NCI-H1105 (cell line): ENCODE data around the gene PDPK1.
"Not testable (repeated sequence)": the region's sequence is repeated elsewhere in the genome, so short reads cannot be mapped to it uniquely, and the experiment has no call there.

Experiments
- DNase-seq: peaks from one replicate; lab custom pipeline; 2025; lab: John Stamatoyannopoulos, UW

The PDPK1 gene

DNA sequence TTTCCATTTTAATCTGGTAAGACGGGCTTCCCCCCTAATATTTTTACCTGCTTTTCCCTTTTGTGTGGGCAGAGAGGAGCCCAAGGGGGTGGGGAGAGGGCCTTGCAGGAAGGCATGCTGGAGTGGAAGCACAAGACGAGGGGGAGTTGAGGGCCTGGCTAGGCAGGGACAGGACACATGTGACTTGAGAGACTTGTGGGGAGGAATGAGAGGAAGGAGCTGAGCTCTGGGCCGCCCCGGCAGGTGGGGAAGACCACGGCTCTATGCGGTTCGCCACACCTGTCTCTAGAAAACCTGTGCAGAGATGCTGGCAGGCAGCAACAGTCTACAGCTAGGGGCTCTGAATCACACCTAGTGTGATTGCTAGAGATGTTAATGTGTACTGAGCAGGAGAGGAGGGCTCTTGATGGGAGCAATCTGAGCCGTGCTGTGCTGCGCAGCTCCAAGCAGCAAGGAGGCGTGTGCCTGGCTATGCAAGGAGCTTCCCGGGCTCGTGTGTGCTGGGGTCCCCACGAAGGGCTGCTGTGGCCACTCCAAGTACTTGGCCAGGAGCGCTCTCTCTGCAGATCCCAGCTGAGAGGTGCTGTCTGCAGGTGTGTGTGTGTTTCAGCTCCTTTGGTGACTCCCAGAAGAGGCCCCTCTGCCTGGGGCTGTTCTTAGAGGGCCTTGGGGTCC, 50.2 kb downstream of the PDPK1 start:
- DNase-seq: no peak

DNA sequence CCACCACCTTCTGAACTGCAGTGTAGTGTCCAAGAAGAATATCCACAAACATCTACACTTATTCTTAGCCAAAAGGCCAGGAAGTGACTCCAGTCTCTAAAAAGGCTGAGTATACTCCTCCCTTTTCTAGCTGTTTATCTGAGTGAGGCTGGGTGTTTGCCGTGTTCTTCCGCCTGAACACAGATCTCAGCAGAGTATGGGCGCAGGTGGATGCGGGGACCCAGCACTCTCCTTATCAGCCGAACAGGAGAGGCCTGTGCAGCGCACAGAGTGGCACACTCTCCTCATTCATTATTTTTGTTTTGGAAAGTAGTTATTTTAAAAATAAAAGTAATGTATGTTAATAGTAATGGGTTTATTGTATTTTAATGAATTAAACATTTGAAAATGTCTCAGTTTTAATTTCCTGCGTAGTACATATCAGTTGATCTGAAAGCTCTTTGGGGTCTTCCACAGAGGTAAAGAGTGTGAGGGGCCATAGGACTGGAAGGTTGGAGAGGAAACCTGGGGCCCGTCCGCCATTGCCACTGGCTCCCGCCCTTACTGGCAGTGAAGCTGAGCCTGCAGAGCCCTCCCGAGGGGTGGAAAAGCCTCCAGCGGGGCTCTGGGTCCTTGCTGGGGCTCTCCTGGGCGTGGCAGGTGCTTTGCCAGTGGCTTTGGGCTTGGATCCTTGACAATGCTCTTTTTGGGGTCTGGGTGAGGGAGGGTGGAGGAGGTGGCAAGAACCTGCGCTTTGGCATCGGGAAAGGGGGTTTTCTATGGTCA, 53.8 kb downstream of the PDPK1 start:
- DNase-seq: no peak

DNA sequence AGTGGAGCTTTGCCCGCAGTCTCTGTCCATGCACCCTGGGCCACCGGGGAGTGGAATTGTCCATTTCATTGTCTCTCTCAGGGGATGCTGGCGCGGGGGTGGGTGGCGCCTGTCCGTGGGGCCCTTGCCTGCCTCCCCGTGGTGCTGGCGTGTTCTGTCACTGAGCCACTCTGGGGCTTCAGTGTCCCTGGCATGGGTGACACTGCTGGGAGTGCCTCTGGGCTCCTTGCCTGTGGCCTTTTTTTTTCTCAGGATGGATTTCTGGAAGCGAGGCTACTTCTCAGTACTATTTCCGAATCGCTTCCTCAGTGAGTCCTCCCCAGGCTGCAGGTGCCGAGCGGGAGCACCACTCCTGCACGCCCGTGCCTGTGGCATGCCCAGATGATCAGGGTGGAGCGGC, 55.0 kb downstream of the PDPK1 start:
- DNase-seq: no peak

DNA sequence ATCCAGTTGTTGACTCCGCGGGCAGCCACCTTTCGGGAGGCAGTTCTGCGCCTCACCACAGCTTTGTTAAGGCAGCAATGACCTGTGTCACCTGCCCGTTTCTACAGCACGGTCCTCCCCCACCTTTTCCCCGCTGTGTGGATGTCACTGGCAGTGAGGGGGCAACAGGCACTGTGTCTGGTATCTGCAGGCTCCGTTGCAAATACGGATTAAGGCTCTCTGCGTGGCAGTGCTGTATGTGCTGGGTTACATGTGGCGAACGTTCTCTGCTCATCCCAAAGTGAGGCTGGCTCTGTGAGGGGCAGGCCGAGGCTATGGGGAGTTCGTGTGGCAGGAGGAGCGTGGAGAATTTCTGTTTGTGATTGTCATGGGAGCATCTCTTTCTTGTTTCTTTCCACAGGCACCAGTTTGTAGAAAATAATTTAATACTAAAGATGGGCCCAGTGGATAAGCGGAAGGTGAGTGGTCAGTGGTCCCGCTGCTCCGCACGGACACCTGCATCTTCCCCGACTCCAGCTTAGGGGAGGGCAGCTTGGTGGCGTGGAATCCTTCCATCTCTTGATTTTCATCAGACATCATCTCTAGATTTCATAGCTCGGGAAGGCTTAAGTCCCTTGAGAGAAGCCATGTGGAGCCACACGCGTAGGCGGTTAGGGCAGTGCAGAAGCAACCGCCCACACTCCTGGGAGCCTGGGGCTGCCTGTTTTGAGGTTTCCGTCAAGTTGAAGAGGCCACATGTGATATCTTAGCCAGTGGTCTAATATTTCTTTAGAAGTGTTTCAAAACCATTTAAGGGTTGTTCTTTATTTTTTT, 57.8 kb downstream of the PDPK1 start:
- no peak for DNase-seq

DNA sequence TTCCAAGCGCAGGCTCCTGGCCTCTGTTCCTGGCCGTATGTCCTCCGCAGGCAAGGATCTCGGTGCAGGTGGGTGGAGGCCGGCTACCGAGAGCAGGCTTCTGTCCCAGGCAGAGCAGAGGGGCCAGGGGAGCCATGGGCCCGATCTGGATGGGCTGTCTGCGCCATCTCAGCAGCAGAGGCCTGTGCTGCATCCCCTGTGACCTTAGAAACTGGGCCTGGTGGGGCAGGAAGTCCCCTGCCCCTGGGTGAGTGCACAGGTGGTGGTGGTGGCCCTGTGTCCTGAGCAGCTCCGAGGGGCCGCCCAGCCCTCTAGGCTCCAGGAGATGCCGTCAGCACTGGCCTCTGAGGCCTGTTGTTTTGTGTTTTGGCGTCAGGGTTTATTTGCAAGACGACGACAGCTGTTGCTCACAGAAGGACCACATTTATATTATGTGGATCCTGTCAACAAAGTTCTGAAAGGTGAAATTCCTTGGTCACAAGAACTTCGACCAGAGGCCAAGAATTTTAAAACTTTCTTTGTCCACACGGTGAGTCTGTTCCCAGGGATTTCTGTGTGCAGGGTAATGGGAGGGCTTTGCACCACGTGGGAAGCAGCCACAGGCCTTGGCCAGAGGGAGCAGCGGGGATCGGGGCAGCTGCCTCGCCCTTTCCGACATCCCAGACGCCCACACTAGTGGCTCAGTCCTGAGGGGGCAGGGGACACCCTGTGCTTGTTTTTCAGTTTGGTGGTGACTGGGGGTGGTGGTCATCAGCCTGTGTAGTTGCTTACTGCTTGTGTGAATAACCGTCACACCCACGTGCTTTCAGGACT, 59.1 kb downstream of the PDPK1 start:
- DNase-seq: no peak

DNA sequence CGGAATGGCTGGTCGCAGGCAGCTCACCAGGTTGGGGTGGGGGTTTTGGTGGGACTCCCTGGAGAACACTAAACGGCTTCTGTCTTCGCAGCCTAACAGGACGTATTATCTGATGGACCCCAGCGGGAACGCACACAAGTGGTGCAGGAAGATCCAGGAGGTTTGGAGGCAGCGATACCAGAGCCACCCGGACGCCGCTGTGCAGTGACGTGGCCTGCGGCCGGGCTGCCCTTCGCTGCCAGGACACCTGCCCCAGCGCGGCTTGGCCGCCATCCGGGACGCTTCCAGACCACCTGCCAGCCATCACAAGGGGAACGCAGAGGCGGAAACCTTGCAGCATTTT, 59.7 kb downstream of the PDPK1 start:
- no peak for DNase-seq

DNA sequence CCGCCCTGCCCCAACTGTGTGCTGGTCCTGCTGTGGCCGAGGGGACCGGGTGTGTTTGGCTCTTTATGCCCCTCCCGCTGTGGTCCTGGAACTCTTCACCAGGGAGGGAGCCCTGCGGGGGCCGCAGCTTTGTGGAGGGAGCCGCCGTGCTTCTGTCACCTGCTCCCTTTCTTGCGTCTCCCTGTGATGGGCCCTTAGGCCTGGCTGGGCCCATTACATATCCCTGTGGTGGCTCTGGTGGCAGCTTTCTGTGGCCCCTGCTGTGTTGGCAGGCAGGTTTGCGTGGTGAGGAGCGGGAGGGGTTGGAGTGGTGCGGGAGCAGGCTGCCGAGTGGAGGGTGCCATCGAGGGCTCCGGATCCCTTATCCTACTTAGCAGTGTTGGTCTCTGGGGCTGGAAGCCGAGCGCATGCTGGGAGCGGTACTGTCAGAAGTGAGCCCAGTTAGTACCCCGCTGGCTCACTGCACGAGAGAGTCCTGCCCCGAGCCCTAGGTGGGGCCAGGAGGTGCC, 60.4 kb downstream of the PDPK1 start:
- no peak for DNase-seq

DNA sequence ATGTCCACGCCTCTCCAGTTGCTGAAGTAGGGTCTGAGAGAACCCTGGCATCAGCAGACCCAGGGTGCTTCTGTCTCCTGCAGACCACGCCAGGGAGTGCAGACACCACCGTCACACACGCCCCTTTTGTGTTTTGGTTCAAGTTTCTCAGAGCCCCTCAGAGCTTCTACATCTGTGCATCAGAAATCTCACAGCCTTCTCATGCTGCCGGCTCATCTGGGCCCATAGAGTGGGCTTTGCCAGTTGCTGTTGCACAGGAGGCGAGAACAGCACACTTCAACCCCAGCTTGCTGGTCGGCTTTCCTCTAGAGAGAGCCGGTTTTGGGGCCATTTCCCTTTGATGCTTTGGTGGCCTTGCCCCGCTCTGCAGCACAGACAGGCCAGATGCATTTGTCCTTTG, 60.9 kb downstream of the PDPK1 start:
- no peak for DNase-seq

DNA sequence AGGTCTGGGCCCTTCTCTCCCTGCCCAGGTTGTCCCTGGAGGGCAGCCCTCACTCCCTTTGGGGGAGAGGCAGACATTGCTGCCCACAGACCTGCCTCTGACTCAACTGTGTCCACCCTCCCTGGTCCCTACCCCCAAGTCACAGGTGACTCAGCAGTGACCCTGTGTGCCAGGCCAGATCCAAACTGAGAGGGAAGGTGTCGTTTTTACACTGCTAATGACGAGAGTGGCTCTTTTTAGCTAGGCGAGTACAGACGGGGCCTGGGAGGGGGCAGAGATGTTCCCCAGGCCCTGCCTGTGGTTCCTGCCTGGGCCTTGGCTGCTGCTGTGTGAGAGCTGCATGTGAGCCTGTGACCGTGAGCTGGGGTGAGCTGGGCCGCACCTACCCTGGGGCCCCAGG, 61.3 kb downstream of the PDPK1 start:
- DNase-seq: not testable (repeated sequence)

DNA sequence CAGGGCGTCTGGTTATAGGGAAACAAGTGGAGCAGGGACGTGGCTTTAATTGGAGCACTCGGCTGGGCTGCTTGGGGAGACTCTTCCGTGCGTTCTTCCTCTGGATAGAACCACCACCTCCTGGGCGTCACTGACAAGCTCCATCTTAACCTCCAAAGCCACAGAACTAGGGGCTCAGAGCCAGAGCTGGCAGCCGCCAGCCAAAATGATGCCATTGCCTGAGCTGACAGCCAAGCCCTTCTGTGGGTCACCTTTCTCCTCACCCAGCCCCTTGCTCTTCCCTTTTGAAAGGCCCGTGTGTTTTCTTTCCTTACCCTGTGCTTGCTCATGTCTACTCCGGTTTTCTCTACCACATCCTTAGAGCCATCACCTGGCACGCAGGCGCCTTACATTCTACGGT, 62.0 kb downstream of the PDPK1 start:
- not testable (repeated sequence) for DNase-seq

DNA sequence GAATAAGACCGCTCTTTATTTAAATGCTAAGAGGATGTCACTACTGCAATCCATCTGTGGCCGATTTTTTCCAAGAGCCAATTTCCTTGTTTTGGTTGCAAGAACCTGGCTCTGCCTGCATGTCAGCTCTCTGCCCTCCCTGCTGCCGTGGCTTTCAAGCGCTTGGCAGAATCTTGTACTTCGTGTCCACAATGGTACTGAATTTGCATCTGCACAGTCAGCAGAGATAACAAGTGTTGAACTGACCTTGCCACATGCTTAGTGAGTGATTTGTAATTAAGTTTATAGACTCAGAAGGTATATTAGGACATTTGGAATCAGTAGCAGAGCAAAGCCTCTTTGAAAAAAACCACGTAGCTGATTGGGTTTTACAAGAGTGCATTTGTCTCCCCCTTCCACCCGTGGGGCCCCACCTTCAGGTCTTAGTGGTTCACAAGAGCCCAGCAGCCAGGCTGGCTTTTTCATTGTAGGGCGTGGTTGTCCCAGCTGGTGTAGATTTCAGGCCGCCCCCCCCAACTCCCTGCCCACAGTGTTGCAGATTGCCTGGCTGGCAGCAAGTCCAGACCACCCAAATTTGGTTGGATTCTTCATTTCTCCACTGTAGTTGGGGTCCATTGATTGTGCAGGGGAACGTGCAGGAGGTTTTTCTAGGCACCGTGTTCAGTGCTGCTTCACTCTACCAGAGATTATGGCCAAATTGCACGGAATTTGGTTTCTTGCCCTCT, 63.6 kb downstream of the PDPK1 start:
- not testable (repeated sequence) for DNase-seq

DNA sequence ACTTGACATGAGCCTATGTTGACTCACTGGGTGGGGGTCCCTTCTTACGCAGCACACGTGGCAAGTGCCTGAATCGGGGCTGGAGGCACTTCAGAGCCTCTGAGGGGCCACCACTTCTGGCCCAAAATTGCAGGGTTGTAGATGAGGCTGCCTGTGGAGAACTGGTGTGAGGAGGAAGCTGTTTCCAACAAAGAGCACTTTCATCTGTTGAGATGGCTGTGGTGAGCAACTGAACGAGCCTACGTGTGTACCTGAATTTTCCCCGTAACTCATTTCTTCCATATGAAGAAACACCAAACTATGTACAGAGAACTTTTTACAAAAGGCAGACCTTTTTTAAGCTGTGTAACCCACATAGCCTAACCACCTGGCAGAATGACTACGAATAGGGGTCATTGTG, 64.4 kb downstream of the PDPK1 start:
- not testable (repeated sequence) for DNase-seq

DNA sequence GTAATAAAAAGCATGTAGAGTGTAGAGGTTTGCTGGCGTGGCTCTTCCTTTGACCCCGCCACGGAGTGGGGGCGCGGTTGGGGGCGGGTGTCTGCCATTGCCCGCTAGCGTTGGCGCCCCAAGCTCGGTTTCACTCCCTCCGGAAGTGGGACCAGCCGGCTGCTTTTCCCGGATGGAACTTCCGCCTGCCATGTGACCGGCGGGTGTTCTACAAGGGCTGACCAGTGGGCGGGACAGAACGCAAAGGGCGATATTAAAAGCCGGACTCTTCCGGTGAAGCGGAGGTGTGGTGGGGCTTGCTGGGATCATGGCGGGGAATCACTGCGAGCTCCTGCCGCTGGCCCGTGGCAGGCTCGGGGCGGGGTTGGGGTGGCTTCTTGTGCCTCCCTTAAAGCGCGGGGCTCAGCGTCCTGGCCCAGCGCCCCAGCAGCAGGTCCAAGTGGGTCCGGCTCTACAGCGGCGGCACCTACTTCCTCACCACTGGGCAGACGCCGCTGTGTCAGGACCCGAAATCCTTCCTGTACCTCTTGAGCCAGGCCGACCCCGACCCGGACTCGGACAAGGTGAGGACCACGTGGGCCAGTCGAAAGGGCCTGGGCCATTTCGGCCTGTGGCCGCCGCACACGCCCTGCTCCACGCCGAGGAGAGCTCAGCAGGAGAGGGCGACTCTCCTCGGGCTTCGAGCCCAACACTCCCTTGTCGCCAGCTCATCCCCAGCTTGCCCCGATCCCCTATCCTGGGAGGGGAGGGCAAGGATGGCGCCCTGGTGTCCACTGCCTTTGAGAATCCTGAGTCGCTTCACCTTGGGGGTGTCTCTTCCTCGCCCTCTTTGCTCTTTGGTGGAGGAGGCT, 65.6 kb downstream of the PDPK1 start:
- peak; percentile 69 for DNase-seq

DNA sequence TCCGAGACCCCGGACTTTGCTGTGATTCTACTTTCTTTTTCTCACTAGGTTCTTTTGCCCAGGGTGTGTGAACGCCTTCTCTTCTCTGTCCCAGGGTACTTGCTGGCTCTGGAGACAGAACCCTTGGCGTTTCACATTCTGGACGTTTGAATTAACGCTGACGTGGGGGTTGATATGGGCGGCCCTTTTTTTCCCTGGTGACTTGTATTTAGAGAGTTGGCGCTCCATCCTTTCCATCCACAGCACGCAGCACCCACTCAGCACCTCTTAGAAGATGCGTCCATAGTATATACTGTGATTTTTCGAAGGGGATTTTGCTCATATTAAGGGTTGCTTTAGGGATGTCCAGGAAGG, 66.2 kb downstream of the PDPK1 start:
- DNase-seq: not testable (repeated sequence)

DNA sequence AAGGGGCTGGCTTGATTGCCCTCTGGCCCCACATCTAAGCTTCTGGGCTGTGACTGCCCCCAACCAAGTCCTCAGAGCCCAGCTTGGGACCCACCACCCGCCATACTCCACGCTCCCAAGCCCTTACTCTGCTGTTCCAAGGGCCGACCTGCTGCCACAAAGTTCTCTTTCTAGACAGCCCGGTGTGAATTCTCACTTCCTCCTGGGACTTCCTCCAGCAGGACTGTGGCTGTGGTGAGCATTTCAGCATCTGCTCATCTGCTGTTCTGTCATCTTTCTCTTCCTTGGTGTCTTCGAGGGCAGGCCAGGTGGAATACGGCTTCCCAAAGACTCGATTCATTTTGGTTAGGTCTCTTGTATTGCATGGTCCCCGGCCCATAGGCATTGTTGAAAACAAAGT, 69.0 kb downstream of the PDPK1 start:
- DNase-seq: not testable (repeated sequence)

DNA sequence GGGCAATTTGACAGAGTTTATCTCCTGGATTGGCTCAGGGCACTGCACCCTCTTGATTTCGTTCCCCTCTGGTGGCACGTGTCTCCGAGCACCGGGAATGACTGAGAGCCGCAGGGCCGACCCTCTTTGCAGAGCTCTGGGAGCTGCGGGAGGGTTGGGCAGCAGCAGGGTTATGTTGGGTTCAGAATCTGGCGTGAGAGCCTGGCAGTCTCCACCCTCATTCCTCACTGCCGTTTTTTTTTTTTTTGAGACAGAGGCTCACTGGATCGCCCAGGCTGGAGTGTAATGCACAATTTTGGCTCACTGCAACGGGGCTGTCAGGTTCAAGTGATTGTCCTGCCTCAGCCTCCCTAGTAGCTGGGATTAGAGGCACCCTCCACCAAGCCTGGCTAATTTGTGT, 71.5 kb downstream of the PDPK1 start:
- not testable (repeated sequence) for DNase-seq

DNA sequence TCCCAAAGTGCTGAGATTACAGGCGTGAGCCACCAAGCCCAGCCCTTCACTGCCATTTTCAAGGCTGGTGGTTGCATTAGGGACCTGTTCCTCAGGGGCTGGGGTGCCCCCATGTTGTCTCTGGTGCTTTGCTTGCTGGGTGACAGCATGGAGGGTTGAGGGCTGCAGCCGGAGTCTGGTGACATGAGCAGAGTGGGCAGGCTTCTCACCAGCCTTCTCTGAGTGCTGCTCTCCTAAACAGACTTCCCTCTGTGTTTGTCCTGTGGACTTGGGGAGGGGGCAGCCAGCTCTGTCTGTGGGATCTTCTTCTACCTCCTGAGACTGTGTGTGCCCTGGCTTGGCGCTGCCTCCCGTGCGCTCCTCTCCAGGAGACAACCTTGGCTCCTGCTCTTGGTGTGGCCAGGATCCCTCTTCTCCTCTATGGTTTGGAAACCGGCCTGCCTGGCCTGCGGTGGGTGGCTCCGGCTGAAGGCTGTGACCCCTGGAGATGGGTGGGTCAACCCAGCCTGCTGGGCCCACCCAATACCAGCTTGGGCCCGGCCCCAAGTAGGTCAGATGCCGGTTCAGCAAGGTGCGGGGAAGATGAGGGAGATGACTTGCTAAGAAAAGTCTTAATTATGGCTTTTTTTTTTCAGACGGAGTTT, 72.1 kb downstream of the PDPK1 start:
- DNase-seq: no peak

DNA sequence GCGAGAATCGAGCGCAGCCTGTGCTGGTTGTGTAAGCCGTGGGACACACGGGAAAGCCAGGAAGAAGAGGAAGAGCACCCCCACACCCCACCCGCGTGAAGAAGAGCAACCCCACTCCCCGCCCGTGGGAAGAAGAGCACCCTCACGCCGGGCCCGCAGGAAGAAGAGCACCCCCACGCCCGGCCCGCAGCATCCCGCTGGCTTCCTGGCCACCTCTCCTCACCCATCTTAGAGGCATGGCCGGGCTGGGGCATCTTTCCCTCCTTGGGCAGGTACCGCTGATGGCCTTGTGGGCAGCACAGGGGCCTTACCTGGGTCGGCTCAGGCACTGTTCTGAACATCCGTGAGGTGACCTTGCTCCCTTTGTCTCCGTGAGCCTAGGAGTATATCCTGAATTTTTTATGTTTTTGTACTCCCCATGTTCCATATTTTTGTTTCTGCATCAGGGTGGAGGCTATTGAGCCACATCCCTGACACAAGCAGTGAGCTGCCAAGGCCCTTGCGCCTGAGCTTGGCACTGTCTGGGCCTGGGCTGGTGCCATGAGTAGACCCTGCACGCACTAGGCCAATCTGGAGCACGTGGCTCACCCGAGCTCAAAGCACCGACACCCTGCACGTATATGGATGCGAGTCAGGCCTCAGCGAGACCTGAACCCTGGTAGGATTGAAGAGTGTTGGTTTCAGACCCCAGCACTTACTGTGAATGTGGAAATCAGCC, 73.1 kb downstream of the PDPK1 start:
- no peak for DNase-seq

DNA sequence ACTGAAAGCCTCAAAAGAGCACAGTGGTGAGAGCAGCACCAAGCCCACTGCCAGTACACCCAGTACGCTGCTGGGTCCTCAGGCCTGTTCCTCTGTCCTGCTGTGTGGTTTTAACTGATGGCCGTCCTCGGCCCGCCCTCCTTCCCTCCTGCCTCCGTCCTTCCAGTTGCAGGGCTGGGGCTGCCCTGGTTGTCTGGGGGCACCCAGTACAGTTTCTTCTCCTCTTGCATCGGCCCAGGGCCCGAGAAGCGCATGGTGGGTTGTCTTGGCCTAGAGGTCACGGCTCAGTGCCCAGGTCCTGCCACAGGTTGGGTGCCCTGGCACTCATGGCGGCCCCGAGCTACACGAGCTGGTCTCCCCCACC, 73.7 kb downstream of the PDPK1 start:
- no peak for DNase-seq
